ENCODE data around the gene DNASE1.

The DNASE1 gene

GRCh38 chr16:3654249-3654991 is at the start of gene DNASE1:
DNASE1 (plus strand) TSS chr16:3654691; CDS start chr16:3655374, 683 bp downstream.
- Histone ChIP-seq H2AFZ (ENCODE audit: low read length) (no peak within 1 kb of the TSS), H3K27ac (ENCODE audit: low read length) (no peak within 1 kb of the TSS), H3K36me3 (replicated peaks; ENCODE audit: insufficient read depth, low read length) (peaks cover 4% of the 10 kb centered on the region), H3K27me3 (replicated peaks; ENCODE audit: insufficient read depth, low read length) (no peaks in the 10 kb centered on the region), H3F3A (ENCODE audit: insufficient read depth, low read length) (no peaks in the 10 kb centered on the region), H3K4me2 (ENCODE audit: low read depth, low read length) (no peak within 1 kb of the TSS), H3K9ac (ENCODE audit: low read length) (no peak within 1 kb of the TSS), H3K9me2 (replicated peaks; ENCODE audit: insufficient read depth, low read length) (no peaks in the 10 kb centered on the region), H3K4me1 (ENCODE audit: low read length) (no peaks in the 10 kb centered on the region), H4K20me1 (ENCODE audit: insufficient read depth, low read length) (no peaks in the 10 kb centered on the region), H3K4me3 (ENCODE audit: low read length) (no peak within 1 kb of the TSS), H3K79me2 (ENCODE audit: low read length) (no peaks in the 10 kb centered on the region), H3K9me3 (replicated peaks; ENCODE audit: insufficient read depth, low read length) (no peaks in the 10 kb centered on the region)
- DNase-seq = peak; percentile 62
- TF ChIP-seq EZH2 (optimal IDR thresholded peaks at IDR 0.05; ENCODE audit: low read depth, low read length) (no peak), CTCF (IDR thresholded peaks at IDR 0.05; ENCODE audit: low read length) (peak; percentile 58)

GRCh38 chr16:3606441-3606840 is 48.0 kb upstream of the DNASE1 start:
- Histone ChIP-seq H3K79me2 (ENCODE audit: low read length) (peaks cover 11% of the 10 kb centered on the region), H3K9ac (ENCODE audit: low read length) (no peak overlapping the region), H3K9me2 (replicated peaks; ENCODE audit: insufficient read depth, low read length) (no peaks in the 10 kb centered on the region), H4K20me1 (ENCODE audit: insufficient read depth, low read length) (no peaks in the 10 kb centered on the region), H3K9me3 (replicated peaks; ENCODE audit: insufficient read depth, low read length) (no peaks in the 10 kb centered on the region), H2AFZ (ENCODE audit: low read length) (no peak overlapping the region), H3K4me1 (ENCODE audit: low read length) (peaks cover 6% of the 10 kb centered on the region), H3K4me3 (ENCODE audit: low read length) (no peak overlapping the region), H3F3A (ENCODE audit: insufficient read depth, low read length) (no peaks in the 10 kb centered on the region), H3K4me2 (ENCODE audit: low read depth, low read length) (no peak overlapping the region), H3K36me3 (replicated peaks; ENCODE audit: insufficient read depth, low read length) (no peaks in the 10 kb centered on the region), H3K27ac (ENCODE audit: low read length) (no peak overlapping the region), H3K27me3 (replicated peaks; ENCODE audit: insufficient read depth, low read length) (no peaks in the 10 kb centered on the region)
- TF ChIP-seq CTCF (IDR thresholded peaks at IDR 0.05; ENCODE audit: low read length) (no peak), EZH2 (optimal IDR thresholded peaks at IDR 0.05; ENCODE audit: low read depth, low read length) (no peak), EZH2phosphoT487 (IDR thresholded peaks at IDR 0.05; ENCODE audit: low read length) (no peak)
- no peak for DNase-seq

DNA sequence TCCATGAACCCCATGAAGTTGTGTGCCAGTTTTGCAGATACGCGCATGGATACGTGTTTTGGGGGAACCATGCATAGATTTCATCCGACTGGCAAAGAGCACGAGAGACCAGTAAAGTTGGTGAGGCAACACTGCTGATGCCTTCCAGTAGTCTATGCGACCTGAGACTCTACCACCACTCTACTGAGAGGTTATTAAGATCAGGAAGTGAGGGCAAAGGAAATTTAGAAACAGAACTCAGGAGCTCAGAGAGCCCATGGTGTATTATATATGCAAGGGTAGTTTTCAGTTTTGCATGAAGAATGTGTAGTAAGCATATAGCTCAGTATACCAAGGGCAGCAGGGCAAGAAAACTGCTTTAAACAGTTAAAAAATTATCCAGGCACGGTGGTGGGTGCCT is 47.3 kb upstream of the DNASE1 start:
- Histone ChIP-seq H3F3A (ENCODE audit: insufficient read depth, low read length) (peaks cover 3% of the 10 kb centered on the region; the same call in 1 of the 2 replicates), H3K4me3 (ENCODE audit: low read length) (no peak overlapping the region), H3K27me3 (replicated peaks; ENCODE audit: insufficient read depth, low read length) (no peaks in the 10 kb centered on the region), H3K79me2 (ENCODE audit: low read length) (peaks cover 16% of the 10 kb centered on the region), H3K36me3 (replicated peaks; ENCODE audit: insufficient read depth, low read length) (no peaks in the 10 kb centered on the region), H4K20me1 (ENCODE audit: insufficient read depth, low read length) (no peaks in the 10 kb centered on the region), H3K4me2 (ENCODE audit: low read depth, low read length) (no peak overlapping the region), H3K4me1 (ENCODE audit: low read length) (peaks cover 6% of the 10 kb centered on the region), H3K9me3 (replicated peaks; ENCODE audit: insufficient read depth, low read length) (no peaks in the 10 kb centered on the region), H2AFZ (ENCODE audit: low read length) (no peak overlapping the region), H3K27ac (ENCODE audit: low read length) (no peak overlapping the region), H3K9me2 (replicated peaks; ENCODE audit: insufficient read depth, low read length) (no peaks in the 10 kb centered on the region), H3K9ac (ENCODE audit: low read length) (no peak overlapping the region)
- no peak for TF ChIP-seq CTCF (IDR thresholded peaks at IDR 0.05; ENCODE audit: low read length)
- TF ChIP-seq EZH2phosphoT487 (IDR thresholded peaks at IDR 0.05; ENCODE audit: low read length) = no peak
- TF ChIP-seq EZH2 (optimal IDR thresholded peaks at IDR 0.05; ENCODE audit: low read depth, low read length) = no peak
- no peak for DNase-seq
